MV-4-11 (cell line): ENCODE measurements around the gene PNPLA5.
"Not testable (repeated sequence)": the region's sequence is repeated elsewhere in the genome, so short reads cannot be mapped to it uniquely, and the experiment has no call there.

ENCODE experiments used
- DNase-seq: peaks from one replicate; lab custom pipeline; 2025; lab: John Stamatoyannopoulos, UW

PNPLA5 gene, protein sequence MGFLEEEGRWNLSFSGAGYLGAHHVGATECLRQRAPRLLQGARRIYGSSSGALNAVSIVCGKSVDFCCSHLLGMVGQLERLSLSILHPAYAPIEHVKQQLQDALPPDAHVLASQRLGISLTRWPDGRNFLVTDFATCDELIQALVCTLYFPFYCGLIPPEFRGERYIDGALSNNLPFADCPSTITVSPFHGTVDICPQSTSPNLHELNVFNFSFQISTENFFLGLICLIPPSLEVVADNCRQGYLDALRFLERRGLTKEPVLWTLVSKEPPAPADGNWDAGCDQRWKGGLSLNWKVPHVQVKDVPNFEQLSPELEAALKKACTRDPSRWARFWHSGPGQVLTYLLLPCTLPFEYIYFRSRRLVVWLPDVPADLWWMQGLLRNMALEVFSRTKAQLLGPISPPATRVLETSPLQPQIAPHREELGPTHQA

DNA sequence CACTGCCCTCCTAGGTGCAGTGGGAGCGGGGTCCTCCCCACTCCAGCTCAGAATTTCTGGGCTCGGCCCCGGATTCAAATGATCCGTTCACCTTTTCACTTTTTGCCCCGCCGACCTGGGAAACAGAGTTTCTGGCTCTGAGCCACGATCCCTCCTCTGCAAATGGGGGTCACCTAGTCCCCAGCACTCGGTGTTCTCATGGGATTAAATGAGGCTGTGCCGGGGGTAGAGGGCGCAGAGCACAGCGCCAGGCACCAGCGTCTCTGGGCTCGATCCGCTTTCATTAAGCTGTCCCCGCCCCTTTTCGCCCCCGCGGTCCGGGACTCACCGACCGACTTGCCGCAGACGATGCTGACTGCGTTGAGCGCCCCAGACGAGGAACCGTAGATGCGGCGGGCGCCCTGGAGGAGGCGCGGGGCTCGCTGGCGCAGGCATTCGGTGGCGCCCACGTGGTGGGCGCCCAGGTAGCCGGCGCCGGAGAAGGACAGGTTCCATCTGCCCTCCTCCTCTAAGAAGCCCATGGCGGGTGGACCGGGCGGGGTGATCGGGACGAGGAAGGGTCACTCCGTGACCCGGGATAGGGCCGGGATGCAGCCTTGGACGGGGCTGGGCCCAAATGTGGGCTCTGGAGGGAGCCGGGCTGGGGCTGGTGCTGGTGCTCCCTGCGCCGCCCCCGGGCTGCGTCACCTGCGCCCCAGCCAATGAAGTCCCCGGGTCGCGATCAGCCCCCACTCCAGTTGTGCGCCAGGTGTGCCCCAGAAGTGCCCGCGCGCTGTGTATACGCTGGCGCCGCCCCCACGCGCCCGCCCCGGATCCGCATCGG, at the start of gene PNPLA5:
PNPLA5 (minus strand) TSS at position 654 of the 823 bp plus-strand sequence; CDS start at position 521, 133 bp downstream.
- DNase-seq, result no peak

DNA sequence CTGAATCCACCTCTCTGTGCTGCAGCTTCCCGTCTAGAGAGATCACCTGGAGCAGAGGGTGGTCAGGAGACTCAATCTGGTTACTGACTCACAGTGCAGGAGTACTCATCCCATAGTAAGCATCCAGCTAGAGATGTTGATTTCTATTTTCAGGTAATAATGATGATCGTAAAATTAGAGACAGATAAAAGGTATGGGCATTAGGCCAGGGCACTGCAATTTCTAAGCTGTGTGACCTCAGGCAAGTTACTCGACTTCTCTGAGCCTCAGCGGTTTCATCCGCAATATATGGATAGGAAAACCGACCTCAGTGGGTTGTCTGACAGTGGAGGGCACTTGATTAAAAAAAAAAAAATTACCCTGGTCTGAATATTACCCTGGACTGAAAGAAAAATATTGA, 49.6 kb upstream of the PNPLA5 start:
- DNase-seq, result no peak

DNA sequence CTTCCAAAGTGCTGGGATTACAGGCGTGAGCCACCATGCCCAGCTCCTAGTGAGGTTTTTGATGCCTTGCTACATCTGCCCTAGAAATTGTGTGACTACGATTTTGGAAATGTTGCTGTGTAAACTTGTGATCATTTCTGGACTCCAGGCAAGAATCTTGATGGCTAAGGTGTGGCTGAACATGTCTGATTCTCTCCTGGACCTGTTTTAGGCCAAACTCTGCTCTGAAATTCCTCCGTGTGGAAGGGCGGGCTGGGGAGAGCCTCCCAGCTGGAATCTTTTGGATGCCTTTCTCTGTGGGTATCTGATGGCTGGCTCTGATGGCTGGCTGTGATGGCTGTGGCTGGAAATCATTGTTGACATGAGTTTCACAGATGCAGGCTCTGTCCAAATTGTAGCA, 40.0 kb upstream of the PNPLA5 start:
- no peak for DNase-seq

DNA sequence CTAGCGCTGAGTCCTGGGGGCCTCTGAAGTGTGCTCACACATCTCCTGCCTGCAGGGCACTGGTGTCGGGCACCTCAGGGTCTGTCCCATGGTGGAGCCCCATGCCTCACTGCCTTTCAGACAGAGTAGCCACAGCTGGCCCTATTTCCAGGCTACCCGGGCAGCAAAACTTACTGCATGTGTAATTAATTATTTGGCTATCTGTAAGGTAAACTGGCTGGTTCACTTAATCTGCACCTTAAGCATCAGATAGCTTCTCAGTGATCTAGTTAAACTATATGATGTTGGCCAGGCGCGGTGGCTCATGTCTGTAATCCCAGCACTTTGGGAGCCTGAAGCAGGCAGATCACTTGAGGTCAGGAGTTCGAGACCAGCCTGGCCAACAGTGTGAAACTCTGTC, 37.1 kb upstream of the PNPLA5 start:
- DNase-seq, result no peak

DNA sequence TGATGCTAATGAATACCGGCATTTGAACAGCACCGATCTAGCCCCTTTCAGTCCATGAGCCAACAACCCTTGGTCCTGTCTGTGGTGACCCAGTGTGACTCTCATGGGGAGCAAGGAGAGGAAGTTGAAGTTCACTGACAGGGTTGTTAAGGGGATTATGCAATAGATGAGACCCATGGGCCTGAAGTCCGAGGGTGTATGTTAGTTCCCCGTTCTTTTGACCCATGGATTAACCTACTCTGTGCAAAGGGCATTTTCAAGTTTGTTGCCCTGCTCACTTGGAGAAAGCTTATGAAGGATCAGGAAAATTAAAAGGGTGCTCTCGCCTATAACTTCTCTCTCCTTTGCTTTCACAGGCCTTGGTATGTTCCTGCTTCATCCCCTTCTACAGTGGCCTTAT, 36.7 kb upstream of the PNPLA5 start:
- DNase-seq, result peak; percentile 91

DNA sequence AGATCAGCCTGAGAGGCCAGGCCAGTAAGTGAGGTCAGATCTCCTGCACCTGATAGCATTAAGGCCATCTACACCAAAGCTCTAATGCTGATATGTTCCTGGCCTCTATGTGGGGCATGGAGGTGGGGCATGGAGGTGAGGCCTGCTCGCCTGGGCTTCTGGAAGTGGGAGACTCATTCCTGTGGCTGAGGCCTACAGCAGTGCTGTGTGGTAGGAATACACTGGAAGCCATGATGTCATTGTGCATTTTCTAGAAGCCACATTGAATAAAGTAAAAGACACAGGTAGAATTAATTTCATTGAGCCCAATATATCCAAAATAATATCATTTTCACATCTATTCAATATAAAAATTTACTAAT, 34.5 kb upstream of the PNPLA5 start:
- no peak for DNase-seq

DNA sequence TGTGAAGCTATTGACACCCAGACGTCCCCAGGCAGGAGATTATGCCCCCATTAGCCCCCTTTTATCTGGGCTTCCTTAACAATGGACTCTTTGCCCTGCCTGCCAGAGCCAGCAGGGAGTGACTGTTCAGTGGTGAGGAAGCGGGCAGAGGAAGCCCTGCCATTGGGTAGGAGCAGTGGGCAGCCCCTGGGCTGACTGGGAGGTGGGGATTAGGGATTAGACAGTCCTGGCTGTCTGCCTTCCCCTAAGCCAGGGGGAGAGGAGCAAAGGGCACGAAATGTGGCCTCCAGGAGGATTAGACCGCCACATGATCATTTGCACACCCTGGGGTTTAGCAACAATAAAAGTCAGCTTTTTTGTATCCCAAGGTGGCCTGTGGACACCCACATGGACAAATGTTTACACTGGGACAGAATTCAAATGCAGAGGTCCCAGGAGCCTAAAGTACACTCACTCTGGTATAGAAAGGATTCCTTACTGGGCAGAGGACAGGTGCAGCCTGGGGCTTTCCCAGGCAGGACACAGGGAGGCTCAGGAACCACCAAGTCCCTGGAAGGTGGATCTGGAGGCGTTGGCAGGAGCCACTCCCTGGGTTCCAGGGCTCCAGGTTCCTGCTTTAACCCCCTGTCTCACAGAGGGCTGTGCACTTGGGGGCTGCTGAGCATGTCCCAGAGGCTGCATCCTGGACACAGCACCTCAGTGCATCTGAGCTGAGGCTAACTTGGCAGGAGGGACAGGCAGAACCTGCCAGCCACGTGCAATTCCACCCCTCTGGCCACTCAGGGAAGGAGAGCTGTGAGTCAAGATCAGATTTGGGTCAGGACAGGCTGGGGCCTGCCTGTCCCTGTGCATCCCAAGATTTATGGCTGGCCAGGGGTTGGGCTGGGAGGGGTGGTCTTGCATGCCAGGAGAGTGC, 33.9 kb upstream of the PNPLA5 start:
- peak; percentile 73 for DNase-seq

DNA sequence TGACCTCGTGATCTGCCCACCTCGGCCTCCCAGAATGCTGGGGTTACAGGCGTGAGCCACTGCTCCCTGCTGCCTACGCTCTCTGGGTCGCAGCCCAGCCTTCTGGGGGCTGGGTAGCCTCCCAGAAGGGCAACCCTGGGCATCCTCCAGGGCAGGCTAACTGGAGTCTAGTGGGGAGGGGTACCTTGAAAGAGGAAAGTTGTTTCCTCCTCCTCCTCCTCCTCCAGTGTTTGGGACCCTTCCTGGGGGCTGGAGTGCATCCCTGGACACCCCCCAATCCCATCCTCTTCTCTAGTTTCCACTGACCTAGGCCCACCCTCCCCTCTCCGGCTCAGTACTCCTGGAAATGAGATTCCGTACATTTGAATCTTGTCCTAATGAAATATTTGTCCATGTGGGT, 33.1 kb upstream of the PNPLA5 start:
- no peak for DNase-seq

DNA sequence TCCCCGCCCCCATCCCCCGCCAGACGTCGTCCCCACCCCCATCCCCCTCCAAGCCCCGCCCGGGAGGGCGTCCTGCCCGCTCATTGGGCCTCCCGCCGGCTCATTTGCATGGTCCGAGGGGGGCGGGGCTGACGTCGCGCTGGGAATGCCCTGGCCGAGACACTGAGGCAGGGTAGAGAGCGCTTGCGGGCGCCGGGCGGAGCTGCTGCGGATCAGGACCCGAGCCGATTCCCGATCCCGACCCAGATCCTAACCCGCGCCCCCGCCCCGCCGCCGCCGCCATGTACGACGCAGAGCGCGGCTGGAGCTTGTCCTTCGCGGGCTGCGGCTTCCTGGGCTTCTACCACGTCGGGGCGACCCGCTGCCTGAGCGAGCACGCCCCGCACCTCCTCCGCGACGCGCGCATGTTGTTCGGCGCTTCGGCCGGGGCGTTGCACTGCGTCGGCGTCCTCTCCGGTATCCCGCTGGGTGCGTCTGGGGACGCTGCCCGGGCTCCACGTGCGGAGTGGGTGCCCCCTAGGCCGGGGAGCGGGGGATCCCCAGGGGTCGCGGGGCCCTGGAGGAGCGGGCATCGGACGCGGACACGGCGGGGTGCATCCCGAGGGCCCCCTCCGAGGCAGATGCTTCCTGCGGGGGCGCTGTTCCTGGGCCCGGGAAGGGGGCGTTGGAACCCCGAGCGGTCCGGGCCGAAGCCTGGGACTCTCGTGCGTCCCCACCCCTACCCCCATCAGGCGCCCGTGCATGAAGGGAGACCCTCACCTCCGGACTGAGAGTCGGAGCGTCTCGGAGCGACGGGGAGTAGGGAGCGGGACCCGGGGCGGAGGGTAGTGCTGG, 32.0 kb upstream of the PNPLA5 start, which contains the start of gene PNPLA3:
PNPLA3 (plus strand) TSS at position 175 of the 834 bp plus-strand sequence; CDS start at position 282, 107 bp downstream.
- peak; percentile 68 for DNase-seq

DNA sequence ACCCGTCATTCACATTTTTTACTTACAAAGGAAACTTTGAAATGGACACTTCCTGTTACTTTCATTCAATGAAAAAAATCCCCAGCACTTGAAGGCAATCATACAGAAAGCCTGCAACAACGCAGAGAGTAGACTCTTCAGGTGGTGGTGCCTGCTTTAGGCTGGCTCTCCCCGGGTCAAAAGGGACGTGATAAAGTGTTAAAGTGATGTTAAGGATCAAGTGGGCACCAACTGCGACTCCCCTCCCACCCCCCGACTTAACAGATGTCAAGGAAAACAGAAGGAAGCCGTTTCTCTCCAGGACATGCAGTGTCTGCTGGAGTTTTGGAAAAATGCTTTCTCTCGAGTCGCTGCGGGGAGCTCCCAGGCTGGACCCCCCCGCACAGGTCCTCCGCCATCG, 31.4 kb upstream of the PNPLA5 start:
- peak; percentile 19 for DNase-seq

DNA sequence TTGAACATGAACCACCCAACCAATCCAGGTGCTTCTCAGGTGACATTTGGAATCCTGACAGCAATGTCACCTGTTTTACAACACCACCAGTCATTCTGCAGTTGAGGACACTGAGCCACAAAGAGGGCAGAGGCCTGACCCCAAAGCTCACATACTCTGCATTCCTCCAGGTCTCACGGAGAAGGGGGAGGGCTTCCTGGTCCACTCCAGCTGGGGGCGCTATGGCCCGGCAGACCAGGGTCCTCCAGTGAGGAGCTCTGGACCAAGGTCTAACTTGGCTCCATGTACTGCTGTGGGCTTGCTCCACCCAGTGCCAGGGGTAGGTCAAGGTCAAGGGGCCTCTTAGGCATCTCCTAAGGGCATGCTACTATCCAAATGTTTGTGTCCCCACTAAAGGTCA, 30.3 kb upstream of the PNPLA5 start:
- no peak for DNase-seq

DNA sequence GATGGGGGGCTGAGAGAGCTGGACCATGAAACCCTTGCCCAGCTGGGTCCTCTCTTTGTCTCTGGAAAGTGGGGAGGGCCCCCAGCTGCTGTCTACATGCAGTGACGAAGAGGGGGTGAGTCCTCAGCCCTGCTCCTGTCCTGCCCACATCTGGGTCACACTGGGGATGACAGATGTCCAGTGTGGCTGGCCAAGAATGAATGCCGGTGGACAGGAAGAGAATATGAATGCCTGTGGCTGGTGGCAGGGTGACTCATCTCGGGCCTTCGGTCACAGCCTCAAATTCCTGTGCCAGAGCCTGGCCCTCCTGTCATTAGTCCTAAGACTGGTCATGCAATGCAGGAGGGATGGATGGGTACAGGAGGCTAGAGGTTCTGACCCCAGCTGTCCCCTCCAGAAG, 29.6 kb upstream of the PNPLA5 start:
- DNase-seq, result peak; percentile 53

DNA sequence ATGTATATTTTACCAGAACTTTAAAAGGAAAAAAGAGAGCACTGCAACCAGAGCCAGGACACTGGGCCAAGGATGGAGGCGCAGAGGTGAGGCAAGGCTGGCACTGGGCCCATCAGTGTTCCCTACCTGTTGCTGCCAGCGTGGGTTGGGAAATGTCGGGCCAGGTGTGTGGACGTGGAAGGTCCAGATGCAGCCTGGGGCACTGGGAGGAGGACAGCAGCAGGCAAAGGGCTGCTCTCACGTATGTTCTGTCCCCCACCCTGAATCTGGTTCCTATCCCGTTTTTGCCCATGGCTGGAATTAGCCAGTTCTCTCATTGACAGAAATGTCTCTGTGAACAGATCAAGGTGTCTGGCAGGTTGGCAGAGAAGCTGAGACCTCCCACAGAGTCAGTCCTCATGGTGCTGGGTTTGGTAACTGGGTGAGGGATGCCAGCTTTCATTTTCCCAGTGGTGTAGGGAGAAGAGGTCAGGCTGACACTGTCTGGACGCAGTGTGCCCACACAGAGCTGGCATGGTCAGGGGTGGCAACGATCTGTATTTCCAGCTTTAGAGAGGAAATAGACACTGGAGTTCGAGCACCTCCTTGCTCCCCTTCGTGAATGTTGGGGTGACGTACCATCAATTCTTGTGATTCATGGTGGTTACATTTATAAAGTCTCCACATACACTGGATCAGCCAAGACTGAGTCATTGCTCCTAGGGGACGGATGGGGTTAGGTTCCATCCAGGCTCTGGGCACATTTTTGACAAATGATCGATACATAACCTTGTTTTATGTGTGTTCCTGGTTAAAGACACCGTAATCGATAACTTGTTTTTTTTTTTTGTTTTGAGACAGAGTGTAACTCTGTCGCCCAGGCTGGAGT, 27.5 kb upstream of the PNPLA5 start:
- DNase-seq, result no peak

DNA sequence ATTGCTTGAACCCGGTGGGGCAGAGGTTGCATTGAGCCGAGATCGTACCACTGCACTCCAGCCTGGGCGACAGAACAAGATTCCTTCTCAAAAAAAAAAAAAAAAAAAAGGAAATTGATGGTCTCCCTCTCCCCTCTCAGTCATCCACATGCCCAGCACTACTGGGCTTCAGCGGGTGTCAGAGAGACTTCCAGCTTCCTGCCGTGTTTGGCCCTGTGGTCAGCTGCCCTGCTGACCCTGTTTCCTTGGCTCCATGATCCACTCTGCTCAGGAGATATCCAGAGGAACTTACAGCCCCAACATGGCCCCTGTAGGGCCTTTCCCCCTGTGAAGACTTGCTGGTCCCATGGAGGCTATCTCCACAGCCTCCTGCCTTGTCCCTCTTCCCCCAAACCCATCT, 25.7 kb upstream of the PNPLA5 start:
- no peak for DNase-seq

DNA sequence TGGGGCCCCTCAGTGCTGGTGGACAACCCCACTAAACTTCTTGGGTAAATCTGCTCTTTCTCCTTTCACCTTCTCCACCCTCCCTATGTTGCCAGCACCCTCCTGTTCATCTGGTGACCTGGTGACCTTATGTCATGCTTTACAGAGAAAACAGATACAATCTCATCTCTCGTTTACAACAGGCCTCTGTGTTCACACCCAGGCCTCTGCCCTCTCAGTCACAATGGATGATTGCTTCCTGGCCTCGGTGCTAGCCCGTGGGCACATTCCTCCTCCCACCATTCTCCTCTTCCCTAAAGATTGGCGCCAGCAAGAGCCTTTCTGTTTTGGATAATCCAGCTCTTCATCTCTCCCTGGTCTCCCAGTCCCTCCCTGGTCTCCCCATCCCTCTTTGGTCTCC, 19.5 kb upstream of the PNPLA5 start:
- DNase-seq, result no peak

DNA sequence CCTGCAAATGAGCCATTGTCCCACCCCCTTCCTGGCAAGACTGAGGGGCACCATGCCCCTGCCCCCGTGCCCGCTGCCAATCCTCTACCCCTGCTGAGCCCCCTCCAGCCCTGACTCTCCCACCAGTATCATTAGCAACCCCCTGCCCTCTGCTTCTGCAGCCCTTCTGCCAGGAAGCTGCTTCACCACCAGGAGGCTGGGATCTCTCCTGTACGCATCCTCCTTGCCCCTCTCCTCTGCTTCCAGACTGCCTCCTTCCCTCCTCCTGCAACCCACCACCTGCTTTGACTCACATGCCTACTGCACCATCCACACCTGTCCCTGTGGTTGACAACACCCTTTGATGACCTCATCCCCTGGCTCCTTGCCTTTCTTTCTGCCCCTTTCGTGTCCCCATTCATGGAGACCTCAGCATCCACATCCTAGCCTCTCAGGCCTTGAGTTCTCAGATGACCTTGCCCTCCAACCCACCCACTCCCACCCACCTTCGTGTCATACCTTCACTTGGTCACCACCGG, 18.4 kb upstream of the PNPLA5 start:
- DNase-seq, result no peak

DNA sequence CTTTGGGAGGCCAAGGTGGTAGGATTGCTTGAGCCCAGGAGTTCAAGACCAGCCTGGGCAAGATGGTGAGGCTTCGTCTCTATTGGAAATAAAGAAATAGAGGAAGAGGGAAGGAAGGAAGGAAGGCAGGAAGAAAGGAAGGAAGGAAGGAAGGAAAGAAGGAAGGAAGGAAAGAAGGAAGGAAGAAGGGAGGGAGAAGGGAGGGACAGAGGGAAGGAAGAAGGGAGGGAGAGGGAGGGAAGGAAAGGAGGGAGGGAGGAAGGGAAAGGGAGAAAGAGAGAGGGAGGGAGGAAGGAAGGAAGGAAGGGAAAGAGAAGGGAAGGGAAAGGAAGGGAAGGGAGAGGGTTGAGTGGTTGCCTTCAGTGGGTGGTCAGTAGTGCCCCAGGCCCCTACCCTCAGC, 17.9 kb upstream of the PNPLA5 start:
- no peak for DNase-seq

DNA sequence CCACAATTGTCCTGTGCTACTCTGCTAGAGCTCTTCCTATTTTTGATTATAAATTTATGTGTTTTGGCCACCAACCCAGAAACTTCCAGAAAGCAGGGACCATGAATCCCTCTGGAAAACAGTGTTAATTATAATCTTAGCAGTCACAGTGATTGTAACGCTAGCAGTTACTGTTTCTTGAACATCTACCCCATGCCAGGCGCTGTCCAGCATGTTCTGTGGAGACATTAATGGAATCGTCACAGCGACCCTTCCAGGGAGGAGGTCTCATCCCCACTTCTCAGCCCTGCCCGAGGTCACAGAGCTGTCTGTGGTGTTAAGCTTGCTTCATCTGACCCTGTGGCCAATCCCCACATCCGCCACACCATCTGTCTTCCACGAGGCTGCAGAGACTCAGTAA, 13.9 kb upstream of the PNPLA5 start:
- DNase-seq, result peak; percentile 33

DNA sequence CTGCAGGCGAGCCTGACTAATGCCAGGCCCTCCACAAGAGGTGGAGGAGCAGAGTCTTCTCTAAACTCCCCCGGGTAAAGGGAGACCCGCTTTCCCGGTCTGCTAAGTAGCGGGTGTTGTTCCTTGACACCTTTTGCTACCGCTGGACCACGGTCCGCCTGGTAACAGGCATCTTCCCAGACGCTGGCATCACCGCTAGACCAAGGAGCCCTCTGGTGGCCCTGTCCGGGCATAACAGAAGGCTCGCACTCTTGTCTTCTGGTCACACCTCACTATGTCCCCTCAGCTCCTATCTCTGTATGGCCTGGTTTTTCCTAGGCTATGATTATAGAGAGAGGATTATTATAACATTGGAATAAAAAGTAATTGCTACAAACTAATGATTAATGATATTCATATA, 12.6 kb upstream of the PNPLA5 start:
- DNase-seq, result not testable (repeated sequence)

DNA sequence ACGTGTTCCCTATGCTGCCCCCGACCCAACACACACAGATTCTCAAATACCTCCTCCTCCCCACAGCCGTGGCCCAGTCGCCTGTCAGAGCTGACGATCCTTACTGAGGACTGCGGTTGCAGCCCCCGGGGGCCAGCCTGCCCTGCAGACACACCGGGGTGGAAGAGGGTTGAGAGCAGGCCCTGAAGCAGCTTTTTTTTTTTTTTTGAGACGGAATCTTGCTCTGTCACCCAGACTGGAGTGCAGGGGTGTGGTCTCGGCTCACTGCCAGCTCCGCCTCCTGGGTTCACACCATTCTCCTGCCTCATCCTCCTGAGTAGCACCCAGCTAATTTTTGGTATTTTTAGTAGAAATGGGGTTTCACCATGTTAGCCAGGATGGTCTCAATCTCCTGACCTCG, 11.2 kb upstream of the PNPLA5 start:
- DNase-seq, result not testable (repeated sequence)
